HG03457 (cell line): Measurements from ENCODE around the gene RTL1.

Experiments
- ATAC-seq: cut with Tn5 transposase; IDR thresholded peaks from one replicate; pipeline ENCODE4 v1.9.1; 2021; ENCODE audit warnings: moderate number of reproducible peaks; ENCODE audit not compliant: unreplicated experiment

Gene RTL1

GRCh38 chr14:100903672-100904185 lies at the start of gene RTL1:
Gene RTL1 (minus strand): TSS chr14:100903722. CDS start chr14:100884788, 18,934 bp downstream.
- ATAC-seq, result no peak

- ATAC-seq, result no peak
Observed at GRCh38 chr14:100950024-100950423, 46.5 kb upstream of the RTL1 start.

GRCh38 chr14:100944052-100944451 lies 40.5 kb upstream of the RTL1 start:
- no peak for ATAC-seq

- no peak for ATAC-seq
Observed at GRCh38 chr14:100930270-100930669, 26.7 kb upstream of the RTL1 start.

GRCh38 chr14:100915560-100915959 lies 12.0 kb upstream of the RTL1 start:
- ATAC-seq, result no peak

GRCh38 chr14:100914597-100915021 lies 11.1 kb upstream of the RTL1 start:
- ATAC-seq, result no peak

GRCh38 chr14:100911665-100912316 lies 8.3 kb upstream of the RTL1 start:
- ATAC-seq, result no peak

GRCh38 chr14:100910888-100911664 lies 7.6 kb upstream of the RTL1 start:
- no peak for ATAC-seq

GRCh38 chr14:100909439-100909838 lies 5.9 kb upstream of the RTL1 start:
- no peak for ATAC-seq

- ATAC-seq, result no peak
Observed at GRCh38 chr14:100907240-100907639, 3.7 kb upstream of the RTL1 start.

- no peak for ATAC-seq
Observed at GRCh38 chr14:100906420-100906819, 2.9 kb upstream of the RTL1 start.

- ATAC-seq, result no peak
Observed at GRCh38 chr14:100905166-100905565, 1.6 kb upstream of the RTL1 start.

GRCh38 chr14:100904307-100905087 lies 975 bp upstream of the RTL1 start:
- no peak for ATAC-seq

- no peak for ATAC-seq
Observed at GRCh38 chr14:100903134-100903468, 421 bp downstream of the RTL1 start.

- no peak for ATAC-seq
Observed at GRCh38 chr14:100902295-100903133, 1.0 kb downstream of the RTL1 start.

GRCh38 chr14:100901391-100902183 lies 1.9 kb downstream of the RTL1 start:
- ATAC-seq, result no peak

GRCh38 chr14:100900837-100901390 lies 2.6 kb downstream of the RTL1 start:
- no peak for ATAC-seq

GRCh38 chr14:100899884-100900771 lies 3.4 kb downstream of the RTL1 start:
- no peak for ATAC-seq
